Fibroblast of the conjunctiva (primary cell): ENCODE data around the gene NME4.

Experiments used
- DNase-seq: peaks from one replicate; pipeline ENCODE4 v3.0.0-alpha.2; 2010; ENCODE audit warnings: low read depth

Gene NME4

GRCh38 chr16:426906-427249 lies 29.9 kb downstream of the NME4 start:
- DNase-seq = no peak

- no peak for DNase-seq
Measured at GRCh38 chr16:427250-427649, 30.3 kb downstream of the NME4 start.

GRCh38 chr16:430904-431303 lies 33.9 kb downstream of the NME4 start:
- no peak for DNase-seq

- DNase-seq = no peak
Measured at GRCh38 chr16:440627-441026, 43.6 kb downstream of the NME4 start.

GRCh38 chr16:441447-441846 lies 44.4 kb downstream of the NME4 start:
- no peak for DNase-seq

- DNase-seq = no peak
Measured at GRCh38 chr16:442976-443375, 46.0 kb downstream of the NME4 start.

- DNase-seq = no peak
Measured at GRCh38 chr16:444027-444426, 47.0 kb downstream of the NME4 start.

- DNase-seq = no peak
Measured at GRCh38 chr16:445566-445965, 48.6 kb downstream of the NME4 start.
